Duodenal mucosa (tissue), 2 donors: ENCODE measurements around the gene NEGR1.

Source experiments
- H3K27ac ChIP-seq: one replicate; pipeline ENCODE4 v1.7.0; 2013; ENCODE audit warnings: low read depth, low read length
- H3K27me3 ChIP-seq, 2 donors: one replicate each; pipeline ENCODE4 v1.7.0; 2013; ENCODE audit warnings: low read length in 2 of 2, control low read depth in 1 of 2; ENCODE audit not compliant: insufficient read depth in 2 of 2, control insufficient read depth in 1 of 2
- H3K36me3 ChIP-seq, 2 donors: one replicate each; pipeline ENCODE4 v1.7.0; 2013; ENCODE audit warnings: low read length in 2 of 2, control low read depth in 1 of 2; ENCODE audit not compliant: insufficient read depth in 2 of 2, control insufficient read depth in 1 of 2
- H3K4me1 ChIP-seq, 2 donors: one replicate each; pipeline ENCODE4 v1.7.0; 2013; ENCODE audit warnings: low read length in 2 of 2, control low read depth in 1 of 2; ENCODE audit not compliant: insufficient read depth in 2 of 2, control insufficient read depth in 1 of 2
- H3K4me3 ChIP-seq, 2 donors: one replicate each; pipeline ENCODE4 v1.7.0; 2013; ENCODE audit warnings: low read length in 2 of 2, low read depth in 1 of 2
- H3K9ac ChIP-seq, 2 donors: one replicate each; pipeline ENCODE4 v1.7.0; 2013; ENCODE audit warnings: low read length in 2 of 2, low read depth in 1 of 2
- H3K9me3 ChIP-seq, 2 donors: one replicate each; pipeline ENCODE4 v1.7.0; 2013; ENCODE audit warnings: low read length in 2 of 2, control low read depth in 1 of 2; ENCODE audit not compliant: control insufficient read depth in 1 of 2

NEGR1 gene

GRCh38 chr1:71986160-71986559, 296.2 kb downstream of the NEGR1 start:
- Histone ChIP-seq H3K4me3 (no peak overlapping the region), H3K9ac (no peak overlapping the region)

GRCh38 chr1:71980556-71980955, 301.8 kb downstream of the NEGR1 start:
- Histone ChIP-seq H3K27me3 (no peaks in the 10 kb centered on the region), H3K4me3 (no peak overlapping the region), H3K36me3 (no peaks in the 10 kb centered on the region), H3K4me1 (no peaks in the 10 kb centered on the region), H3K27ac (no peak overlapping the region), H3K9me3 (no peaks in the 10 kb centered on the region), H3K9ac (no peak overlapping the region)

More at GRCh38 chr1:71986160-71986559, 296.2 kb downstream of the NEGR1 start:
- H3K27me3 ChIP-seq = no peaks in the 10 kb centered on the region
- no peaks in the 10 kb centered on the region for H3K36me3 ChIP-seq
- H3K9me3 ChIP-seq = no peaks in the 10 kb centered on the region
- H3K4me1 ChIP-seq = no peaks in the 10 kb centered on the region
- H3K27ac ChIP-seq = no peak overlapping the region

- Histone ChIP-seq H3K27me3 (no peaks in the 10 kb centered on the region), H3K4me1 (no peaks in the 10 kb centered on the region), H3K36me3 (no peaks in the 10 kb centered on the region), H3K9ac (no peak overlapping the region), H3K4me3 (no peak overlapping the region), H3K9me3 (no peaks in the 10 kb centered on the region), H3K27ac (no peak overlapping the region)
Observed at GRCh38 chr1:71979882-71980281, 302.5 kb downstream of the NEGR1 start.

GRCh38 chr1:71967670-71968069, 314.7 kb downstream of the NEGR1 start:
- H3K9ac ChIP-seq = no peak overlapping the region
- no peak overlapping the region for H3K27ac ChIP-seq
- H3K4me3 ChIP-seq = no peak overlapping the region
- no peaks in the 10 kb centered on the region for H3K4me1 ChIP-seq
- H3K9me3 ChIP-seq = no peaks in the 10 kb centered on the region
- H3K27me3 ChIP-seq = no peaks in the 10 kb centered on the region
- H3K36me3 ChIP-seq = no peaks in the 10 kb centered on the region

DNA sequence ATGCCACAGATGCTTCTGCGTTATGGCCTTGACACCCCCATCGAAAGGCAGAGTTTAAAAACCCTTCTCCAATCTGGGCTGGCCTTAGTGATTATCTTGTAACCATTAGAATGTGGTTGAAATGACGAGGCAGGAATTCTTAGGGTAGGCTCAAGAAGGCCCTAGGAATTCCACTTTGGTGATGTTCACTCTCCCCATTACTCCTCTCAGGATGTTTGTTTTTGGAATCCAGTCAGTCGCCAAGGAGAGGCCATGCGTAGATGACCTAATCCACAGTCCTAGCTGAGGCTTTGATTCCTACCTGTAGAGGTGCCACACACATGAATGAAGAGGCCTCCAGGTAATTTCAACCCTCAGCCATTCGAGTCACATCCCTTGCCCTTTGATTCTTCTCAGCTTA, 318.2 kb downstream of the NEGR1 start:
- Histone ChIP-seq H3K4me1 (no peaks in the 10 kb centered on the region), H3K27me3 (no peaks in the 10 kb centered on the region), H3K4me3 (no peak overlapping the region), H3K36me3 (no peaks in the 10 kb centered on the region), H3K9me3 (no peaks in the 10 kb centered on the region), H3K27ac (no peak overlapping the region), H3K9ac (no peak overlapping the region)

DNA sequence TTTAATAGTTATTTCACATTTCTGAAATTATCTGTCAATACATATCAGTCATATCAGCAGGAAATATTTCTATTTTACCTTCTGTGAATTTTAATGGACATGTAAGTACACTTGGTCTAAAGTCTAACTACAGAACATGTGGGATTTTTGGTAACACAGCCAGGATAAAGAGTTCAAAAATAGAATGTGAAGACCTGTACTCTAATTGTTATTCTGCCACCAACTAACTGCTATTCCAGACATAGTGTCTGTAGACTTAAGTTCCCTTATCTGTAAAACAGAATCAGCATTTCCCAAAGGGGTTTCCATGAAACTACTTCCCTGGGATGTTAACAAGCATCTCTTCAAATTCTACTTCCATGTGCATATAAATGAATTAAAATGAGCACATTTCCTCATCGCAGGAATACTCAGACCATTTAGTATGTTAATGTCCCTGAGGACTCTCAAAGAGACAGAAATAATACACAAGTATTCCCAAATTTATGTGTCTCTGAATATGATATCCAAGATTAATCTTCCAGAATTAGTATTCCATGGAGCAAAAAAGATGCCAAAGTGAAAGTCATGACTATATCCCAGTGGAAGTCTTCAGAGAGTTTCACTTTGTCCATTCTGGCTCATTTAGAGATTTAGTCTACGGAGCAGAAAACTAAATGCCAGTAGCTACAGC, 325.6 kb downstream of the NEGR1 start:
- Histone ChIP-seq H3K4me1 (no peaks in the 10 kb centered on the region), H3K9ac (no peak overlapping the region), H3K4me3 (no peak overlapping the region), H3K27me3 (no peaks in the 10 kb centered on the region), H3K27ac (no peak overlapping the region), H3K36me3 (no peaks in the 10 kb centered on the region), H3K9me3 (no peaks in the 10 kb centered on the region)

DNA sequence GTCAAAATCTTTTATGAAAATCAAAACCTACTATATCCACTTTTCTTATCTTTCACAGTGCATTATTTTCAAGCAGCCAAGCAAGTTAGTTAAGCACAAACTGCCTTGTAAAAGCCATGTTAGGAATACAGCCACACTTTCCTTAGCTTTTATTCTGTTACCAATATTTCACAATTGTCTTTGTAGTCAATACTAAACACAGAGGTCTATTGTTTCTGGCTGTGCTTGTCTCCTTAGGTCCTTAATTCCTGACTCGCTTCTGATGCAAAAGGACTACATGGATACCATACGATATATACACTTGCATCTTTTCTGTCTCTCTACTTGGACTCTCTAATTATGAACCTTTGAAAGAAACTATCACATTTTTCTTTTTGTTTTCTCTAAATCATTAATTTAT, 331.8 kb downstream of the NEGR1 start:
- Histone ChIP-seq H3K4me3 (no peak overlapping the region), H3K9me3 (no peaks in the 10 kb centered on the region), H3K27ac (no peak overlapping the region), H3K27me3 (no peaks in the 10 kb centered on the region), H3K9ac (no peak overlapping the region), H3K36me3 (no peaks in the 10 kb centered on the region), H3K4me1 (no peaks in the 10 kb centered on the region)

GRCh38 chr1:71949681-71950080, 332.7 kb downstream of the NEGR1 start:
- Histone ChIP-seq H3K27ac (no peak overlapping the region), H3K4me1 (no peaks in the 10 kb centered on the region), H3K27me3 (no peaks in the 10 kb centered on the region), H3K9me3 (no peaks in the 10 kb centered on the region), H3K4me3 (no peak overlapping the region), H3K36me3 (no peaks in the 10 kb centered on the region), H3K9ac (no peak overlapping the region)

DNA sequence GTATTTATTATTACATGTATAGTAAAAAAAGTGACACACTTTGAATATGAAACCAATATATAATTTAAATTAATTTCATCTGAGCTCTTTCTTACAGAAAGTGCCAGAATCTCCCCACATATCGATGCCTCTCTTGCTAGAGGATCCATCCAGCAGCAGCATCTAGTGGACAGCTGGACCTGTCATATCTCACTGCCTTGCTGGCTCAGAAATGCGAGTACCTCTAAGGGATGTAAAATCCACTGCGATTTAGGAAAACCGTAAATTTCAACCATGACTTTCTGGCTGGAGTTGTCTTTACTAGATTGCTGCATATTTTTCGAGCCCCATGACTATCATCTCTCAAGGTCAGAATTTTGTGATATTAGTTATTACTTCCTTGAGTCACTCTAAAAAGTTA, 333.8 kb downstream of the NEGR1 start:
- no peaks in the 10 kb centered on the region for H3K36me3 ChIP-seq
- no peaks in the 10 kb centered on the region for H3K4me1 ChIP-seq
- H3K9ac ChIP-seq = no peak overlapping the region
- no peak overlapping the region for H3K27ac ChIP-seq
- no peak overlapping the region for H3K4me3 ChIP-seq
- H3K9me3 ChIP-seq = no peaks in the 10 kb centered on the region
- H3K27me3 ChIP-seq = no peaks in the 10 kb centered on the region

DNA sequence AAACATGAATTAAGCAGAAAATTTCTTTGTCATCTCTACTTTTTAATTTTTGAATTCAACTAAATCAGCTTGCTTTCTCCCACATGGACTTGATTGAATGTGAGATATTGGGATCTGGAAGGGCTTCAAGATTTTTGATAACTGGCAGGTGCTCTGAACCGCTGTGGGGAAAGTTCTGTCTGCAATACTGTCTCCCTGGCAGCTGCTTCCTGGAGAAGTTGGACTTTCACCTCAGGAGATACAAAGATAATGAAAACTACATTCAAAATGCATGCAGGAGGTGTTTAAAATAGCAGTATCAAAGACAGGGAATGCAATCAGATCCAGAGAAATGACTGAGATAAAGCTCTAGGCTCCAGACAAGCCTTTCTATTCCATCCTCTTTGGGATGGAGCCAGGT, 338.3 kb downstream of the NEGR1 start:
- no peaks in the 10 kb centered on the region for H3K27me3 ChIP-seq
- no peak overlapping the region for H3K4me3 ChIP-seq
- H3K36me3 ChIP-seq = no peaks in the 10 kb centered on the region
- no peaks in the 10 kb centered on the region for H3K9me3 ChIP-seq
- H3K9ac ChIP-seq = no peak overlapping the region
- H3K27ac ChIP-seq = no peak overlapping the region
- no peaks in the 10 kb centered on the region for H3K4me1 ChIP-seq

GRCh38 chr1:71940261-71940660, 342.1 kb downstream of the NEGR1 start:
- no peak overlapping the region for H3K9ac ChIP-seq
- no peak overlapping the region for H3K27ac ChIP-seq
- no peaks in the 10 kb centered on the region for H3K27me3 ChIP-seq

More at GRCh38 chr1:71940261-71940660, 342.1 kb downstream of the NEGR1 start:
- no peak overlapping the region for H3K4me3 ChIP-seq
- H3K9me3 ChIP-seq = no peaks in the 10 kb centered on the region
- H3K4me1 ChIP-seq = no peaks in the 10 kb centered on the region
- no peaks in the 10 kb centered on the region for H3K36me3 ChIP-seq
